Spleen (tissue), 7 donors: ENCODE results near the gene PTPRA.

ENCODE experiments used
- CTCF ChIP-seq, 11 experiments: fragments of 200-600 bp in 7 of 11; fragments of 450-650 bp in 4 of 11; sonication (generic) in 4 of 11; IDR thresholded peaks in 8 of 11; conservative IDR thresholded peaks in 3 of 11; 1 replicate in 7 of 11; 2 replicates in 4 of 11; pipeline versions ENCODE4 v1.4.0 to v1.8.0; 2016 to 2021; ENCODE audit warnings: antibody characterized with exemption in 11 of 11, inconsistent platforms in 4 of 11, mild to moderate bottlenecking in 1 of 11
- POLR2A ChIP-seq, 3 donors: fragments of 450-650 bp; IDR thresholded peaks; one replicate each; pipeline ENCODE4 v1.5.1; 2017; ENCODE audit warnings: antibody characterized with exemption in 3 of 3, mild to moderate bottlenecking in 1 of 3
- donor health status: DM: no; HTN: no; CAD: no; lungs with moderate emphysema.
- donor health status: DM: no; HTN: no; CAD: no.
- donor health status: DM: no; HTN: no; CAD: no.

DNA sequence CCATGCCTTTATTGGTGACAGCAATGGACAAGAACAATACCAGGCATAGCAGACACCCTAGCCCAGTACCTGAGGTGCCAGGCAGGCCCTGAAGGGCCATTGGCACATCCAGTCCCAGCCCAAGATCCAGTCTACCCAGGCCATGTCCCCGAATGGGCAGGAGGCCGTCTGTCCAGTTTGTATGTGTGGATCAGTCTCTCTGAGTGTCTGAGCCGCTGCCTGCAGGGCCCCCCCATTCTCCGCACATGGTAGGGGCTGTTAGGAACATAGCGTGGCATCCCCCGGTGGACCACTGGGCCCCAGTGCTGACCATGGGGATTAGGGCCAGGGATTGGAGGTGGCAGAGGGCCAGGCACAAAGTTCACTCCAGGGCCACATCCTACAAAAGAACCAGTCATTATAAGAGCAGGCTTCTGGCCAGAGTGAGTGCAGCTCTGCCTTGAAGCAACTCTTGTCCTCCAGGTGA, 37.9 kb upstream of the PTPRA start:
- no peak for TF ChIP-seq POLR2A (IDR thresholded peaks at IDR 0.05)
- no peak for TF ChIP-seq CTCF (IDR thresholded peaks at IDR 0.05 in 8 of 11, conservative IDR thresholded peaks at IDR 0.05 in 3 of 11)
